HFFc6 (cell line): ENCODE measurements around the gene PRAF2. TPM values are rescaled to one million over a fixed set of nuclear protein-coding genes. Genes with fewer than 3 reads are reported as not detected.
A peak's percentile ranks its signal among the peaks of the same experiment; 100 is the strongest.

ENCODE experiments used
- DNase-seq: peaks from one replicate; pipeline ENCODE4 v3.0.0-alpha.2; 2018
- H3K27ac Mint-ChIP-seq: 2 replicates; pipeline ENCODE4 v1.8.0; 2020; ENCODE audit warnings: mild to moderate bottlenecking, mixed read lengths
- H3K27me3 Mint-ChIP-seq: 2 replicates; pipeline ENCODE4 v1.8.0; 2021; ENCODE audit warnings: mild to moderate bottlenecking, moderate library complexity, mixed read lengths; ENCODE audit not compliant: insufficient read depth
- H3K36me3 Mint-ChIP-seq: 2 replicates; pipeline ENCODE4 v1.8.0; 2021; ENCODE audit warnings: low read depth, mixed read lengths
- H3K4me1 Mint-ChIP-seq: 2 replicates; pipeline ENCODE4 v1.8.0; 2020; ENCODE audit warnings: low read depth, mixed read lengths
- H3K4me3 Mint-ChIP-seq: 2 replicates; pipeline ENCODE4 v1.8.0; 2020; ENCODE audit warnings: mild to moderate bottlenecking, moderate library complexity, mixed read lengths
- H3K9me3 Mint-ChIP-seq: 2 replicates; pipeline ENCODE4 v1.8.0; 2020; ENCODE audit warnings: mild to moderate bottlenecking, mixed read lengths
- total RNA-seq, 6 experiments: library from RNA; stranded (reverse); fragmentation: NEBNext Ultra II Directional; extraction: Animal tissue kit (Norgen Biotek cat#: 25700); gene quantifications; 2 replicates in 1 of 6; 3 replicates in 5 of 6; pipeline ENCODE4 v1.2.3, GENCODE V29; 2021
- TF ChIP-seq, protein P1 (sequence below): fragments of 200-600 bp; sonication (generic); IDR thresholded peaks from 2 replicates; pipeline ENCODE4 v1.5.0; 2021; ENCODE audit warnings: antibody characterized with exemption, mild to moderate bottlenecking

Gene PRAF2
- total RNA-seq, 6 experiments from 2014 or later, result 68.0 to 100 (median 76.7) TPM

DNA sequence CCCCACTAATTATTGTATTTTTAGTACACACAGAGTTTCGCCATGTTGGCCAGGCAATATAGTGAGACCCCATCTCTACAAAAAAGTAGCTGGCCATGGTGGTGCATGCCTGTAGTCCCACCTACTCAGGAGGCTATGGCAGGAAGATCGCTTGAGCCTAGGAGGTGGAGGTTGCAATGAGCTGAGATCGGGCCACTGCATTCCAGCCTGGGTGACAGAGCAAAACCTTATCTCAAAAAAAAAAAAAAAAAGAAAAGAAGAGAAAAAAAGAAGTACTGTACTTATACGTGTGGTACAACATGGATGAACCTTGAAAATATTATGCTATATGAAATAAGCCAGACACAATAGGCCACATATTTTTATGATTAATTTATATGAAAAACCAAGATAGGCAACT, 15.8 kb upstream of the PRAF2 start:
- TF ChIP-seq, protein P1, sequence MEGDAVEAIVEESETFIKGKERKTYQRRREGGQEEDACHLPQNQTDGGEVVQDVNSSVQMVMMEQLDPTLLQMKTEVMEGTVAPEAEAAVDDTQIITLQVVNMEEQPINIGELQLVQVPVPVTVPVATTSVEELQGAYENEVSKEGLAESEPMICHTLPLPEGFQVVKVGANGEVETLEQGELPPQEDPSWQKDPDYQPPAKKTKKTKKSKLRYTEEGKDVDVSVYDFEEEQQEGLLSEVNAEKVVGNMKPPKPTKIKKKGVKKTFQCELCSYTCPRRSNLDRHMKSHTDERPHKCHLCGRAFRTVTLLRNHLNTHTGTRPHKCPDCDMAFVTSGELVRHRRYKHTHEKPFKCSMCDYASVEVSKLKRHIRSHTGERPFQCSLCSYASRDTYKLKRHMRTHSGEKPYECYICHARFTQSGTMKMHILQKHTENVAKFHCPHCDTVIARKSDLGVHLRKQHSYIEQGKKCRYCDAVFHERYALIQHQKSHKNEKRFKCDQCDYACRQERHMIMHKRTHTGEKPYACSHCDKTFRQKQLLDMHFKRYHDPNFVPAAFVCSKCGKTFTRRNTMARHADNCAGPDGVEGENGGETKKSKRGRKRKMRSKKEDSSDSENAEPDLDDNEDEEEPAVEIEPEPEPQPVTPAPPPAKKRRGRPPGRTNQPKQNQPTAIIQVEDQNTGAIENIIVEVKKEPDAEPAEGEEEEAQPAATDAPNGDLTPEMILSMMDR, result no peak
- H3K4me3 Mint-ChIP-seq, result no peak overlapping the region
- H3K36me3 Mint-ChIP-seq, result no peaks in the 10 kb centered on the region
- H3K27me3 Mint-ChIP-seq, result no peaks in the 10 kb centered on the region
- no peak overlapping the region for H3K27ac Mint-ChIP-seq
- H3K9me3 Mint-ChIP-seq, result no peaks in the 10 kb centered on the region
- no peak for DNase-seq
- no peaks in the 10 kb centered on the region for H3K4me1 Mint-ChIP-seq

GRCh38 chrX:49082271-49082871, 8.6 kb upstream of the PRAF2 start:
- Mint-ChIP-seq H3K4me1 (peaks cover 12% of the 10 kb centered on the region), H3K9me3 (no peaks in the 10 kb centered on the region), H3K27ac (no peak overlapping the region; the same call in 1 of the 2 replicates), H3K27me3 (no peaks in the 10 kb centered on the region), H3K4me3 (no peak overlapping the region), H3K36me3 (no peaks in the 10 kb centered on the region; the same call in 1 of the 2 replicates)
- DNase-seq, result no peak
- TF ChIP-seq, protein P1, result no peak

- Mint-ChIP-seq H3K27me3 (no peaks in the 10 kb centered on the region), H3K9me3 (no peaks in the 10 kb centered on the region), H3K4me3 (peak within 1 kb of the TSS; percentile 94), H3K27ac (peak within 1 kb of the TSS; percentile 91), H3K4me1 (peaks cover 12% of the 10 kb centered on the region), H3K36me3 (no peaks in the 10 kb centered on the region; the same call in 1 of the 2 replicates)
- peak; percentile 59 for DNase-seq
- TF ChIP-seq, protein P1, result no peak
These were observed 6.0 kb upstream of the PRAF2 start, which contains the start of gene WDR45 for GRCh38 chrX:49079489-49080428. TSS of gene WDR45 (minus strand) at chrX:49079887. CDS start at chrX:49078095, 1,792 bp downstream.

DNA sequence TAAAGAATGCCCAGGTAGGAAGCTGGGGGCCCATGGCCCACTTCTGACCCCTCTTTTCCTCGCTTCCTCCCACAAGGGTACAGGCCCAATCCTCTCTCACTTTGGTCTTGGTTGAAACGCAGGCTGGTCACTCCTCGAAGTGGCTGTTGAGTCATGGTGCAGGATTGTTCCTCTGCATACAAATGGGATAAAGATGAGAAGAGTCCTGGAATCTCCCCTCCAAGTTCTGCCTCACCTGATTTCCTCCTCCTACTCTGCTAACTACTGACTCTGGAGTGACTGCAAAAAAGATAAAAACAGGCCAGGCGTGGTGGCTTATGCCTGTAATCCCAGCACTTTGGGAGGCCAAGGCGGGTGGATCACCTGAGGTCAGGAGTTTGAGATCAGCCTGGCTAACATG, 4.1 kb upstream of the PRAF2 start:
- H3K4me3 Mint-ChIP-seq, result no peak overlapping the region
- H3K27me3 Mint-ChIP-seq, result peaks cover 1% of the 10 kb centered on the region; the same call in 1 of the 2 replicates
- no peaks in the 10 kb centered on the region for H3K9me3 Mint-ChIP-seq
- no peak for DNase-seq
- peaks cover 12% of the 10 kb centered on the region for H3K4me1 Mint-ChIP-seq
- H3K27ac Mint-ChIP-seq, result no peak overlapping the region
- TF ChIP-seq, protein P1, result no peak
- H3K36me3 Mint-ChIP-seq, result no peaks in the 10 kb centered on the region; the same call in 1 of the 2 replicates

- TF ChIP-seq, protein P1, result peak; percentile 40; the same call in 1 of the 2 replicates
- peaks cover 6% of the 10 kb centered on the region for H3K27me3 Mint-ChIP-seq
- H3K27ac Mint-ChIP-seq, result no peak overlapping the region
- H3K36me3 Mint-ChIP-seq, result peaks cover 13% of the 10 kb centered on the region; the same call in 1 of the 2 replicates
- peaks cover 19% of the 10 kb centered on the region for H3K4me1 Mint-ChIP-seq
- H3K9me3 Mint-ChIP-seq, result no peaks in the 10 kb centered on the region
- DNase-seq, result no peak
- H3K4me3 Mint-ChIP-seq, result no peak overlapping the region
These were observed 1.5 kb upstream of the PRAF2 start for GRCh38 chrX:49075347-49075746.
